Measurements from ENCODE around the gene HOXD13.

DNA sequence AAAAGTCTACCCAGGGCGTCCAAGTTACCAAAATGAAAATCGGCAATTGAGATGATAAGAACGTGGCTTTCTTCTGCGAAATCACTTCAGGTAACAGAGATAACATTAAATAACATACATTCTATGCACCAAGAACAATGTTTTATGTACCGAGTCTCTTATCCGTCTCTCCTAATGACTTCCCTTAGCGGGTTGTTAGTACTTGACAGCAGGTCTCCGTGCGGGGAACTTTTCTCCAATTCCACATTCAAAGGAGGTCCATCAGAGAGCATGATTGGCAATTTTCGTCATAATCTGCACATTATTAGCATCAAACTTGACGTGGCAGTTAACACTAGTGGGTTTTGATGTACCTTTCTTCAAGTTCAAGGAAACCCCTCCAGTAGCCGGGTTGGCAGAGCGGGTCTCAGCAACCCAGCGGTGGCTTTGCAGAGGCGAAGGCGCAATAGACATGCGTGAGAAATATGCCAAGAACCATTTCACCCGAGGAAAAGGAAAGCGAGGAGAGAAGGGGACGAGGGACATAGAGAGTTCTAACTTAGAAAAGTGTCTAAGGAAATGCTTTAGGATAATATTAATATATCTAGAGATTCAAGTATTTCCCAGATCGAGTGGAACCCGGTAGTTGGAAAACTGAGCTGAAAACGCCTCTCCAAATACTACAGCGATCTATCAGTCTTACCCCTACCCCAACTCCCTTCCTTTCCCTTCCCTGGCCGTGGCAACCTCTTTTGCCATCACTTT lies 13.8 kb upstream of the HOXD13 start:
- TF ChIP-seq CTCF (IDR thresholded peaks at IDR 0.05) (no peak), POLR2A (IDR thresholded peaks at IDR 0.05) (no peak)

All from thyroid gland (tissue), 4 donors.